HG03159 (cell line): ENCODE measurements around the gene SYNE3.

ENCODE experiments used
- ATAC-seq: cut with Tn5 transposase; IDR thresholded peaks from one replicate; pipeline ENCODE4 v1.9.1; 2021; ENCODE audit warnings: mild to moderate bottlenecking, moderate library complexity; ENCODE audit not compliant: unreplicated experiment

SYNE3 gene, protein sequence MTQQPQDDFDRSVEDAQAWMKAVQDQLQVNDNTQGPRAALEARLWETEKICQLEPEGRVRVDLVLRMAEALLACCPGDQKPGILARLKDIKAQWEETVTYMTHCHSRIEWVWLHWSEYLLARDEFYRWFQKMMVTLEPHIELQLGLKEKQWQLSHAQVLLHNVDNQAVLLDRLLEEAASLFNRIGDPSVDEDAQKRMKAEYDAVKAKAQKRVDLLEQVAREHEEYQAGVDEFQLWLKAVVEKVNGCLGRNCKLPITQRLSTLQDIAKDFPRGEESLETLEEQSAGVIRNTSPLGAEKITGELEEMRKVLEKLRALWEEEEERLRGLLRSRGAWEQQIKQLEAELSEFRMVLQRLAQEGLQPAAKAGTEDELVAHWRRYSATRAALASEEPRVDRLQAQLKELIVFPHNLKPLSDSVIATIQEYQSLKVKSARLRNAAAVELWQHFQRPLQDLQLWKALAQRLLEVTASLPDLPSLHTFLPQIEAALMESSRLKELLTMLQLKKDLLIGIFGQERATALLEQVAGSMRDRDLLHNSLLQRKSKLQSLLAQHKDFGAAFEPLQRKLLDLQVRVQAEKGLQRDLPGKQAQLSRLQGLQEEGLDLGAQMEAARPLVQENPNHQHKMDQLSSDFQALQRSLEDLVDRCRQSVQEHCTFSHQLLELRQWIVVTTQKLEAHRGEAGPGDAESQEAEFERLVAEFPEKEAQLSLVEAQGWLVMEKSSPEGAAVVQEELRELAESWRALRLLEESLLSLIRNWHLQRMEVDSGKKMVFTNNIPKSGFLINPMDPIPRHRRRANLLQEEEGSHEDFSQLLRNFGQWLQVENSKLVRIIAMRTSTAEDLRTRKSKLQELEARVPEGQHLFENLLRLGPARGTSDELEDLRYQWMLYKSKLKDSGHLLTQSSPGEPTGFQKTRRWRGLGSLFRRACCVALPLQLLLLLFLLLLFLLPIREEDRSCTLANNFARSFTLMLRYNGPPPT

DNA sequence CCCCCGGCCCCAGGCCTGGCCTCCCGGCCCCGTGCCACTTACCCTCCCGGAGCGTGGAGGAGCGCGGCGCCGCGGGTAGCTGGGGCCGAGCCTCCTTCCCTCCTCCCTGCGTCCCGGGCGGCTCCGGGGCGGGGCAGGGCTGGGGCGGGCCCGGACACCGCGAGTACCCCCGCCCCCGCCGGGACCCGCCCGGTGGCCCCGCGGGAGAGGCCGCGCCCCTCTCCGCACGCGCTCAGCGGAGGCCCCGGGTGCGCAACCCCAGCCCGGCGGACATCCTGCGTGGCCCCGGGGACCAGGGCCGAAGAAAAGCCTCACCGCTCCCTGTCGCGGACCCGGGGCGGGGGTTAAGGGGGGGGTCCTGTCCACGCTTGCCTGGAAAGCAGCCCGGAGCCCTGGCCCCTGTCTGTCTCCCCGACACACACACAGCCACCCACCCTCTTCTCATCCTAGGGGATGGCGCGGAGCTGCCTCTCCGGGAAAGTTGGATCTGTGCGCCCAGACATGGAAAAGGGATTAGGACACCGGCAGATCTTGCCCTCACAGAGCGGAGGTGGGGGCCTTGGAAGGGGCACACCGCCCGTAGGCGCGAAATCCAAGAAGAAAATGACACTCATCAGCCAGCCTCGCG lies at the start of gene SYNE3:
SYNE3 (minus strand) TSS at position 97 of the 628 bp plus-strand sequence. CDS start 40,829 bp downstream, outside the sequence.
- ATAC-seq, result peak; percentile 32

DNA sequence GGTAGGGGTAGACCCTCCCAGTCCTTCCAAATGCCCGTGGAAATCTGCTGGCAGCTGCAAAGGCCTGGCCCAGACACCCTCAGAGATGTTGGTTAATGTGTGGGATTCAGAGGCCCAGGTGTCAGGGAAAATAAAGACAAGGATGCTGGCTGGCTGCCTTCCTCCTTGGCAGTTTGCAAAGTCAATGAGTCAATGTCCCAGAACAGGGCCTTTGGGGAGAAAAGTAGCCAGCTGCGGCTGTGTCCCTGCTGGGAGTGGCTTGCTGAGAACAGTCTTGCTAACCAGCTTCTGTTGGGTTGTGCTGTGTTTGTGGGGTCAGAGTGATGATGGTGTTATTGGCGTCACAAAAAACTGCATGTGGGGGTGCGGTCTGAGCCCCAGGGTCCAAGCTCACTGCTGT lies 47.6 kb upstream of the SYNE3 start:
- ATAC-seq, result no peak

DNA sequence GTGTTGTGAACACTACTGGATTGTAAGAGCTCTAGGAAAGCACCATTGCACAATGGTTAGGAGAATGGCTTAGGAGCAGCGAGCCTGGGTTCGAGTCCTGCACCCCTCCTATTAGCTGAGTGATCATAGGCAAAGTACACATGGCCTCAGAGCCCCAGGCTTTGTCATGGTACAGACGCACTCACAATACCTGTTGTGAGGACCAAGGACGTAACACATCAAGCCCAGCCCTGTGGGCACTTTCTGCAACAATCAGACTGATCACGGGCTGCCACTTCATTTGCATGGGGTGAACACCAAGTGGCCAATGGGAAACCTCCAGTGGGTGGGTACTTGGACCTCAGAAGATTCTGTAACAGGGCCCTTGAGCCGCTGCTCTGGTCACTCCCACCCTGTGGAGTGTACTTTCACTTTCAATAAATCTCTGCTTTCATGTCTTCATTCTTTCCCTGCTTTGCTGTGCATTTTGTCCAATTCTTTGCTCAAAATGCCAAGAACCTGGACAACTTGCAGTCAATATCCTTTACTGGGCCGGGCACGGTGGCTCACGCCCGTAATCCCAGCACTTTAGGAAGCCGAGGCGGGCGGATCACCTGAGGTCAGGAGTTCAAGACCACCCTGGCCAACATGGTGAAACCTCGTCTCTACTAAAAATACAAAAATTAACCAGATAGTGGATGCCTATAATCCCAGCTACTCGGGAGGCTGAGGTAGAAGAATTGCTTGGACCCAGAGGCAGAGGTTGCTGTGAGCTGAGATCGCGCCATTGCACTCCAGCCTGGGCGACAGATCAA lies 46.6 kb upstream of the SYNE3 start:
- no peak for ATAC-seq

DNA sequence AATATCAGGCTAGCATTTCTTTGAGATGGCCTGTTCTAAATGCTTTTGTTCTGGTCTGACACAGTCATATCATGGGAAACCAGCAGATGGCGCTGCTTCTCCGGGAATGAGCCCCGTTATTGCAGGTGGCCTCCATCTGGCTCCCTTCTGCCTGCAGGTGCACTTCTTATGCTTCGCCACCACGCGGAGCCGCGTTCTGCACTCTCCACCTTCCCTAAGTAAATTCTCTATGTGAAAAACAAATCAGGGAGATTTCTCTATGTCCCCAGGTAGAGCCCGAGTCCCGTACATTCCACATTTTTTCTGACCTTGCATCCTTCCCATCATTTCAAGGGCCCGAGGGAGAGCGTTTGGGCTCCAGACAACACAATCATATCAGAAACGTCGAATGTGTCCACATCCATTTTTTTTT lies 44.6 kb upstream of the SYNE3 start:
- peak; percentile 89 for ATAC-seq

DNA sequence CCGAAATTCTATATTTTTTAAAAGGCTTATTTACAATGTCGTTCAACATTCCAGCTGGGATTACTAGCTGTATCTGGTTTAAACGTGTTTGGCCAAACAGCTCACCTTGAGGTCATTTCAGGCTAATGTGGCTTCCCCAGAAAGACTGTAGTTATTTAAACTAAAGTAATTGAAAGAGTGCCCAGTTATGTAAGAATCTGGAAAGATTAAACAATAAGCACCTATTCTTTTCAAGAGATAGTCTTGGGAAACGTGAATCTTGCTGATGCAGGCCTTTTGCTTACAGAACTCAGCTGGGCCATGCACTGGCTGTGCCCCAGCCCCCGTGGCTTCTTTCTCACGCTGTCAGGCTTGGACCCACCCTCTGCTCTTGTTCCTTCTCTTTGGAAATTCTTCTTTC lies 42.8 kb upstream of the SYNE3 start:
- no peak for ATAC-seq

DNA sequence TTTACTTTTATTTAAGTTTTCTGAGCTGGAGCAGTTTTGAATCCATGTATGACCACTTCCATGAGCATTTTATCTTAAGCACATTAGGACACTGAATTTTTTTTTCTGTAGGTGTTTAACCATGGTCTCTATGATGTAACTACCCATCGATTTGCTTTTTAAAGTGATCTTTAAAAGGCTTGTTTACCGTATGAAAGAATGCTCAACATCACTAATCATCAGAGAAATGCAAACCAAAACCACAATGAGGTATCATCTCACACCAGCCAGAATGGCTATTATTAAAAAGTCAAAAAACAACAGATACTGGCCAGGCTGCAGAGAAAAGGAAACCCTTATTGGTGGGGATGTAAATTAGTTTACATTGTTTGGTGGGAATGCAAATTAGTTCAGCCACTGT lies 41.4 kb upstream of the SYNE3 start:
- ATAC-seq, result no peak

DNA sequence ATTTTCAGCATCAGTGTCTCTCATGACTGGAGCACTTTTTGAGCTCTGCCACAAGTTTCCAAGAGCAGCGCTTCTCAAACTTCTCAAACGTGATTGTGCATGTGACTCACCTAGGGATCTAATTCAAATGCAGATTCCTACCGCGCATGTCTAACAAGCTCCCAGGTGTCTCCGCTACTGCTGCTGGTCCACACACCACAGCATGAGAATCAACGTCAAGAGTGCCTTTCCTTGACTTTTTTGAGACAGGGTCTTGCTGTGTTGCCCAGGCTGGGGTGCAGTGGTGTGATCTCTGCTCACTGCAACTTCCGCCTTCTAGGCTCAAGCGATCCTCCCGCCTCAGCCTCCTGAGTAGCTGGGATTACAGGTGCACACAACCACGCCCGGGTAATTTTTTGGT lies 40.8 kb upstream of the SYNE3 start:
- ATAC-seq, result no peak

DNA sequence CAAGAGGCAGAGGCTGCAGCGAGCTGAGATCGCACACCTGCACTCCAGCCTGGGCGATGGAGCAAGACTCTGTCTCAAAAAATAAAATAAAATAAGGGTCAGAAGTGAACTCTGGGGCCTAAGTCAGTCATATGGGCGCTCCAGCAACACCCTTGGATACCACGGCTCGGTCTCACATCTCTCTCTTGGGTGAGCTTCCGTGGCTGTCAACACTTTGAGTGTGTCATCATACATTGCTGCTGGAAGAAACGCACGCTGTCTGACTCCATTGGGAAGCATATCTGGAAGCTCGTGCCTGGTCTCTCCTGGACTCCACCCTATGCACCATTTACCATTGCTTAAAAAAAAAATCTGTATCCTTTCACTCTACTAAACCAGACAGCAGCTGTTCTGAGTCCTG lies 38.6 kb upstream of the SYNE3 start:
- no peak for ATAC-seq

DNA sequence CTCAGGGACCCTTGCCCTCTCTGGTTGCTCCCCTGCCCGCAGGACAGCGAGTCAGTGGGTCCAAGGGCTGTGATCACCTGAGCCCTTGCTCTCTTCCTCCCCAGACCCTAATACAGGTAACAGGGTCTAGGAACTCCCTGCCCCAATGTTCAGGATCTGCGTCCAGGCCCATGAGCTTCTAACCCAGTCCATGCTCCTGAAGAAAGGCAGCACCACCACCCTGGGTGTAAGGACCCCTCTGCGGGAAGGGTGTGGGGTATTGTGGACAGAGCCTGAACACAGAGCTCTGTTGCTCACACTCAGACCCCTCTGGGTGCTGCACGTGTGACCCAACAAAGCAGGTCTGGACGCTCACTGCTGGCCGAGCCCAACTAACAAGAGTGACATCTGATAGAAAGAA lies 36.7 kb upstream of the SYNE3 start:
- ATAC-seq, result no peak

DNA sequence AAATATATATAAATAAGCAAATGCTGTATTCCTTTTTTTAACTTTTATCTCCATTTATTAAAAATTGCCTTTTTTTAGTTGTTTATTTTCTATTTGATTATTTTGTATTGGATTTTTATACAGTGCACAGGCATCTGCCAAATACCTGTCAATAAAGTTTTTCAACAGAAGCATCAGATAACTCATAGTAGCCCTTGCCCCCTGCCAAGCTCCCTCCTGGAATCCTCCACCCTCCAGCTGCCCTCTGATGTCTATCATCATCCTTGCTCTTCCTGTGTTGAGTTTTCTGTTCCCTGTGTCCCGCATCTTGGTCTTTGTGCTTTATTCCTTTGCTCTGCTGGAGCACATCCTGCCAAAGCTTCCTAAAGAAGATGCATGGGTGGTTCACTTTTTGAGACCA lies 35.0 kb upstream of the SYNE3 start:
- ATAC-seq, result no peak

DNA sequence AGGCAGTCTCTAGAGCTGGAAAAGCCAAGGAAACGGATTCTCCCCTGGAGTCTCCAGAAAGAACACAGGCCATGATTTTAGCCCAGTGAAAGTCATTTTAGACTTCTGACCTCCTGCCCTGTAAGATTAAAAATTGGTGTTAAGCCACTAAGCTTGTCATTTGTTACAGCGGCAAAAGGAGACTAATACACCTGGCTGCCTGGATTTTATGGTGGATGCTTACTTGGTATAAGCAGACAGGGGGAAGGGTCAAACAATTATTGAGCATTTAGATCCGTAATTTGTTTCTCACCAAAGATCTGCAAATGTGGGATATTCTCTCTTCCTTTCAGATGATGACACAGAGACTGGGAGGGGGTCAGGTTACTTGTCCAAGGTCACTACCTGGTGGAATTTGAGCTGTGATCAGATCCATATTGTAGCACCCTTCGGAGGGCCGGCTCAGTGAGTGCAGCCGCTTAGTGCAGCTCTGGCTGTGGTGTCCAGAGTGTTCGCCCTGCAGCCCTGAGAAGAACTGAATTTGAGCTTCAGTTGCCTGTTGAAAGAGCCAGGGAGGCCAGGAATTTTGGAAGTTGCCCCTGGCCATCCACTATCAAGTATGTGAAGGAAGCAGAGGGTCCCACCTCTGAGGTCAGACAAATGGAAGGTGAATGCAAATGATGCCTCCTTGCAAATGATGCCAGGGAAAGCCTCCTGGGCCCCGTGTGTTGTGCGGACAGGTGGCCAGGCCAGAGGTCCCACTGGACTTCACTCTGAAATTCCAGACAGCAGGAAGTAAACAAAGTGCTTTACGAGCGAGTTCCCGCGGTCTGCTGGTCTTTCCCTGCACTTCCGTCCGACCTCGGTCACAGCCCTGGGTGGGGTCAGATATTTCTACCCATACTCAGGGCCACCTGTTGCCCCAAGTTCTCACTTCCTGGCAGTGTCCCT lies 33.5 kb upstream of the SYNE3 start:
- ATAC-seq, result no peak

DNA sequence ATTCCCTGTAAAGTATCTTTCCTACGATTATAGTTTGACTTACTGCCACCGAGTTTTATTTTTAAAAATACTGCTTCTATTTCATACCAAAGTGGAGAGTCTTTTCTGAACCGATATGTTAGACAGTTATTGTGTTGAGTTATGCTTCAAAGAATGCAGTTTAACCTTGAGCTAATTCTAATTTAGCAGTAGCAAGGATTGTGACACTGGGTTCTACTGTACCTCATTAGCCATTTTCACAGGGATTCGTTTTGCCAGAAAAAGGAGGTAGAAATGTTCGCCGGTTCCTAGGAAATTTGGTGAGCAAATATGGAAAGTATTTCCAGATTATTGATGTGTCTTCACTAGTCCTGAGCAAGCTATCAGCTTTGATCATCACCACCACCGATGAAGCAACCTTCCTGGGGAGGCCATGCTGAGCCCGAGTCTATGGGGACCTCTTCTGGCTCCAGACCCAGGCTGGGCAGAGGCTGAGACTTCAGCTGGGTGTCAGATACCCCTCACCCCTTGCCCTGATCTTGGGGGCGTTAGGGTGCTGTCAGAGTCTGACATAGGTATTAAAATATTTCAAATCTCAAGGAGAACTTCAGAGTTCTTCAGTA lies 32.0 kb upstream of the SYNE3 start:
- no peak for ATAC-seq

DNA sequence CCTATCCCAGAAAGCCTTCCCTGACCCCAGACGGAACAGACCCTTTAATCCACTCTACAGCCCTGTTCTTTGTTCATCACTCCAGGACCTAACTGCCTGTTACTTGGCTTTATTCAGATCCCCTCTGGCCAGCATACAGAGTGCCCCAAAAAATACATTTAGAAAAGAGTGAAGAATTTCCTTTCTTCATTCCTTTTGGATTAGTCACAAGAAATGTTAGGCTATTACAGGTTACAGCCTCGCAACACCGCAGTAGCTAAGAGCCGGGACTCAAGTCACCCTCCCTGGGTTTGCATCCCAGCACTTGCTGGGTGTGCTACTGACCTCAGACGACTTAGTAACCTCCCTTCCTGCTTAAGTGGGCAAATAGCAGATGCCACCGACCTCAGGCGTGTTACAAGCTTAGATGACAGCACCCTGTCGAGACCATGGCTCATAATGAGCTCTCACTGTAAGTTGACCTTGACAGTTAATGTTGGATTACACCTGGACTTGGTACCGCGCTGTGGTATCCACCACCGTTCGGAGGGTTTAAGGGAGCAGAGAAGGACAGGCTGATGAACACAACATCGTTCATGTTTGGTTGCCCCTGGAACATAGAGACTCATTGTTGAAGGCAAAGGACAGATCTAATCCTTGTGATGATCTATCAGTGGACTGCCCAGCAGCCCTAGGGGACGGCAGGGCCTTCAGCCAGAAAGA lies 31.3 kb upstream of the SYNE3 start:
- ATAC-seq, result no peak

DNA sequence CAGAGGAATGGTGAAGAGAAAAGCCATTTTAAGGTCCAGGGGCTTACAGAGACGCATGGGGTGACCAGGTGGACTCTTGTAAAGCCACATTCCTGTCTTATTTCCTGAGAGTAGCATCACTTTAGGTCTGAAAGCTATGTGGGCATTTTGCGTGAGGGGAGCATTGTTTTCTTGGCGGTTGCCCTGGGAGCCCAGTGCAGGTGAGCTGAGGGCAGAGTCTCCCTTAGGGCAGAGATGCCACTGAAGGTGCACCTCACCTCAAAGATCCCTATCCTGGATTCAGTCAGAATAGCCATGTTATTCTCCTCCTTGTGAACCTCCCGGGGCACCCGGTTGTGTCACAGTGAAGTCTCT lies 30.8 kb upstream of the SYNE3 start:
- ATAC-seq, result no peak

DNA sequence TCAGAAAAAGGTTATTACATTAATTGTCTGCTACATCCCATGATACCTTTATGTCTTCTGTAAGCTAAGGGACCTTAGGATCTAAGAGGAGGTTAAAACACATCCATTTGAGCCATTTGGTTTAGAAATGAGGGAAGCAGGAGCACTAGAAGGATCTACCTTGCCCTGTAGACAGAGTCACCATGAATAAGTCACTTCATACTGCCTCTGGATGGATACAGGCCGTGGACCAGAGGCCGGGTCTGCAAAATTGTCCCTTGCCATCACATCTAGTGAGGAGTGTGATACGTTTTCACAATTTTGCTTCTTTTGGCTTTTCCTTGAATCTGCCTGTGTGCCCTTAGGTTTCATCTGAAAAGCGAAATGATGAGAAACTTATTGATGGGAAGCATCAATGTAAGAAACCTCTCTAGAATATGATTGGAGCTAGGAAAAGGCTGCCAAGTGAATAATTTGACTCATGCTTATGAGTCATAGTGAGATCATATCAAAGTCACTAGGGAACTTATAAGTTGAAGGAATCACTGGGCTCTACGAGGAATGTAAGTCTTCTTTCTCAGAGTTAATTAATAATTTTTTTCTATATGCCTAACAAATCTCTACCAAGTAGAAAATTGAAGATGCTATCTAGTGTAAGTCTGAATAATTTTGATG lies 29.2 kb upstream of the SYNE3 start:
- no peak for ATAC-seq

DNA sequence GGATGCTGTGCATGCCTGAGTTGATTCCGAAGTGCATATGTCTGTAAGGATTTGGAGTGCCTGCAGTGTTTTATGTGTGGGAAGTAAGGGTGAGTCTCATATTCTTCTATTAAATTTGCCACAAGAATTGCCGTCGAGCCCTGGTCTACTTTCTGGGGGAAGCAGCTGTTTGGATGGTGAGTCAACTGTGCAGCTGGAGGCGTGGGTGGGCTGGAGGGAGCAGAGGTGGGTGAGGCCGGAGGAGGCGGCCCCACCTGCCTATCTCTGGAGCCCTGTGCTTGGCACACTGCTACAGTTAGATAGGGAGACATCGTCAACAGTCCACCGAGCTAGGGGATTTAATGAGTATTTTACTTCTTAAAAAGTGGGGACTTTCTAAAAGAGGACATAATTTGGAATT lies 28.1 kb upstream of the SYNE3 start:
- ATAC-seq, result no peak

DNA sequence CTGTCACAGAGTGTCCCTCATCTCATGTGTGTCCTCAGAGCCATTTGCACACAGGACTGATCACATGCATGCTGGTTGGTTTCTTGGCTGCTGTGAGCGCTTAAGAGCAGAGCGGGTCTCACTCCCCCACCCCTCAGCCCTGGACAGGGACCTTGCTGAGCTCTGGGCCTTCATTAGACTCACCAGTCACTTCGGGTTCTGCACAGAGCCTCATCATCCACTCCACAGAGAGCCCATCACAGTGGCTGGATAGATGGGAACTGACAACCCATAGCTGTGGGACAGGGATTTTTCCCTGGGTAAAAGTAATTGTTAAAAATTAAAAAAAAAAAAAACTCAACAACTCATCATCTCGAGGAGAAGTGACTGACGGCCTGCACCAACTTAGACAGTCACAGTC lies 26.6 kb upstream of the SYNE3 start:
- no peak for ATAC-seq
